Heart right ventricle (tissue), 16 donors: ENCODE measurements around the gene SFSWAP. TPM values are rescaled to one million over a fixed set of nuclear protein-coding genes. Genes with fewer than 3 reads are reported as not detected.

Source experiments
- ATAC-seq, 8 donors: fragments of 200-7000 bp; cut with Tn5 transposase; one replicate each; pipeline ENCODE4 v1.9.1; 2020; ENCODE audit warnings: mild to moderate bottlenecking in 8 of 8, moderate library complexity in 8 of 8, moderate number of reproducible peaks in 1 of 8
- DNase-seq, 2 donors: peaks; one replicate each; pipeline ENCODE4 v3.0.0-alpha.2; 2020
- H3K27ac ChIP-seq, 10 donors: fragments of 200-600 bp; sonication (generic) in 2 of 10; one replicate each; pipeline versions ENCODE4 v1.5.0 to v1.8.0; 2020 to 2022; ENCODE audit warnings: mild to moderate bottlenecking in 3 of 10
- H3K27me3 ChIP-seq, 7 donors: fragments of 200-600 bp; one replicate each; pipeline ENCODE4 v1.8.0; 2021 to 2022; ENCODE audit warnings: mild to moderate bottlenecking in 2 of 7
- H3K36me3 ChIP-seq, 9 donors: fragments of 200-600 bp; sonication (generic) in 1 of 9; one replicate each; pipeline versions ENCODE4 v1.5.0 to v1.8.0; 2020 to 2022; ENCODE audit warnings: mild to moderate bottlenecking in 2 of 9
- H3K4me1 ChIP-seq, 9 donors: fragments of 200-600 bp; sonication (generic) in 1 of 9; one replicate each; pipeline versions ENCODE4 v1.5.0 to v1.8.0; 2020 to 2022; ENCODE audit warnings: mild to moderate bottlenecking in 4 of 9
- H3K4me3 ChIP-seq, 10 donors: fragments of 200-600 bp; sonication (generic) in 2 of 10; one replicate each; pipeline versions ENCODE4 v1.5.0 to v1.8.0; 2020 to 2022; ENCODE audit warnings: mild to moderate bottlenecking in 7 of 10, moderate library complexity in 2 of 10
- H3K9me3 ChIP-seq, 11 donors: fragments of 200-600 bp in 10 of 11; sonication (generic) in 2 of 11; one replicate each; pipeline versions ENCODE4 v1.5.0 to v1.8.0; 2013 to 2022; ENCODE audit warnings: mild to moderate bottlenecking in 2 of 11, control low read depth in 1 of 11, moderate library complexity in 1 of 11
- CTCF ChIP-seq, 9 donors: fragments of 200-600 bp; sonication (generic) in 2 of 9; IDR thresholded peaks; one replicate each; pipeline versions ENCODE4 v1.5.0 to v1.8.0; 2021 to 2022; ENCODE audit warnings: antibody characterized with exemption in 9 of 9, mild to moderate bottlenecking in 5 of 9, moderate library complexity in 1 of 9
- WGBS, 2 donors: extraction: QIAGEN DNeasy Blood & Tissue Kit; methylation state at CpG; one replicate each; pipeline ENCODE4 v1.1.7; 2013; ENCODE audit warnings: inconsistent platforms in 1 of 2; 5-methylcytosine and 5-hydroxymethylcytosine counted together
- intact Hi-C, 10 donors: fragments of 100-400 bp; cut with DNase I; formaldehyde crosslinking; loops; one replicate each; pipeline versions ENCODE4 v1.11.1 to v1.14.2; 2022
- polyA plus RNA-seq, 2 donors: library from polyadenylated mRNA; stranded (reverse); fragments of 200-250 nt; gene quantifications; one replicate each; pipeline ENCODE4 v1.2.3, GENCODE V29; 2013
- total RNA-seq, 10 donors: library from RNA; stranded (reverse); fragmentation: NEBNext Ultra II Directional in 3 of 10; extraction: Animal tissue kit (Norgen Biotek cat#: 25700) in 3 of 10; gene quantifications; one replicate each; pipeline versions ENCODE4 v1.2.1 to v1.2.4, GENCODE V29; 2021 to 2023
- donor health status: Arrhythmogenic right ventricular cardiomyopathy.
- donor health status: ischemic (EF 13 %, LVEDD 7.1; RV severe dilation, severe dysfunction).
- donor health status: healthy with polysubstance abuse.
- donor health status: DM: no; HTN: yes; CAD: no.
- donor health status: DM: no; HTN: no; CAD: no.
- donor health status: ischemic (EF 25% LVEDD 6.9; RV normal size, moderate dysfunction).
- donor health status: ischemic (EF 25% LVEDD 5.7; RV mildly dilated, moderate dysfunction).
- donor health status: healthy.
- donor health status: DM: yes; HTN: yes; CAD: no.
- donor health status: Ischemic cardiomyopathy.
- donor health status: ischemic (EF 35%, LVEDD 5.7; RV mildly dilated, moderate dysfunction).
- donor health status: nonischemic (EF 11% LVEDD 7.7; RV severe dilation, severe dysfunction).
- donor health status: DM: yes; HTN: yes; CAD: no.
- donor health status: PGD.
- donor health status: ischemic (EF 29% LVEDD 5.4; RV normal size, mild dysfunction).
- donor health status: nonischemic (EF 23%, LVEDD 6.1; RV moderate dilation, normal function).

The SFSWAP gene
- total and polyA plus RNA-seq, 12 donors = 14.5 to 34.1 (median 19.6) TPM

- no peaks in the 10 kb centered on the region for H3K27me3 ChIP-seq
- no peak overlapping the region for H3K4me3 ChIP-seq
- H3K9me3 ChIP-seq = no peaks in the 10 kb centered on the region
- no peak for DNase-seq
- peaks cover 2 to 22% (median 17%) of the 10 kb centered on the region in 9 donors for H3K4me1 ChIP-seq
- TF ChIP-seq CTCF (IDR thresholded peaks at IDR 0.05) = no peak
- no peak overlapping the region for H3K27ac ChIP-seq
- ATAC-seq = no peak
- WGBS, 2 donors = 67 to 71% methylated on average over 3 of the region's 3 CpGs
- H3K36me3 ChIP-seq = peaks cover 0 to 86% (median 66%) of the 10 kb centered on the region in 9 donors
- intact Hi-C loops = loop anchor here in 3 of 10 donors (10.0 kb wide), 3 partner anchors 111 to 611 kb away; partner anchors contain the start of gene EP400 (in 1 of the 3)
Measured at GRCh38 chr12:131716282-131716681, 5.4 kb downstream of the SFSWAP start.

- no peak for ATAC-seq
- intact Hi-C loops = no loop called here
- 91 to 93% methylated on average over 8 of the region's 8 CpGs for WGBS, 2 donors
Measured at GRCh38 chr12:131720241-131720640, 9.4 kb downstream of the SFSWAP start.

GRCh38 chr12:131720921-131721320 lies 10.0 kb downstream of the SFSWAP start:
- no peaks in the 10 kb centered on the region for H3K27me3 ChIP-seq
- ATAC-seq = no peak
- H3K27ac ChIP-seq = no peak overlapping the region
- H3K9me3 ChIP-seq = no peaks in the 10 kb centered on the region
- TF ChIP-seq CTCF (IDR thresholded peaks at IDR 0.05) = no peak
- intact Hi-C loops = no loop called here
- H3K4me1 ChIP-seq = peaks cover 0 to 12% (median 0%) of the 10 kb centered on the region in 9 donors
- no peak overlapping the region for H3K4me3 ChIP-seq
- WGBS, 2 donors = 85% methylated on average over 7 of the region's 7 CpGs
- DNase-seq = no peak
- H3K36me3 ChIP-seq = peaks cover 0 to 100% (median 56%) of the 10 kb centered on the region in 9 donors

More at GRCh38 chr12:131720241-131720640, 9.4 kb downstream of the SFSWAP start:
- Histone ChIP-seq H3K4me1 (peaks cover 0 to 12% (median 0%) of the 10 kb centered on the region in 9 donors), H3K9me3 (no peaks in the 10 kb centered on the region), H3K27me3 (no peaks in the 10 kb centered on the region), H3K36me3 (peaks cover 0 to 100% (median 56%) of the 10 kb centered on the region in 9 donors), H3K27ac (no peak overlapping the region), H3K4me3 (no peak overlapping the region)
- no peak for TF ChIP-seq CTCF (IDR thresholded peaks at IDR 0.05)
- no peak for DNase-seq

GRCh38 chr12:131721548-131721947 lies 10.7 kb downstream of the SFSWAP start:
- DNase-seq (no peak), ATAC-seq (no peak)
- TF ChIP-seq CTCF (IDR thresholded peaks at IDR 0.05) = no peak
- Histone ChIP-seq H3K36me3 (peaks cover 0 to 100% (median 52%) of the 10 kb centered on the region in 9 donors), H3K27ac (no peak overlapping the region), H3K4me1 (peaks cover 0 to 12% (median 0%) of the 10 kb centered on the region in 9 donors), H3K9me3 (no peaks in the 10 kb centered on the region), H3K27me3 (no peaks in the 10 kb centered on the region), H3K4me3 (no peak overlapping the region)
- intact Hi-C loops = no loop called here
- 87 to 91% methylated on average over 1 of the region's 1 CpG for WGBS, 2 donors
